Panc1 (cell line): Measurements from ENCODE around the gene GSC.

Experiments
- SIN3A ChIP-seq: IDR thresholded peaks from 2 replicates; pipeline ENCODE4 v1.6.1; 2012; ENCODE audit warnings: low read depth, mild to moderate bottlenecking, low read length, moderate library complexity, borderline replicate concordance; ENCODE audit not compliant: insufficient read depth
- TF ChIP-seq, protein P1 (sequence below): fragments of 450-650 bp; IDR thresholded peaks from 2 replicates; pipeline ENCODE4 v1.5.1; 2017; ENCODE audit warnings: mild to moderate bottlenecking

DNA sequence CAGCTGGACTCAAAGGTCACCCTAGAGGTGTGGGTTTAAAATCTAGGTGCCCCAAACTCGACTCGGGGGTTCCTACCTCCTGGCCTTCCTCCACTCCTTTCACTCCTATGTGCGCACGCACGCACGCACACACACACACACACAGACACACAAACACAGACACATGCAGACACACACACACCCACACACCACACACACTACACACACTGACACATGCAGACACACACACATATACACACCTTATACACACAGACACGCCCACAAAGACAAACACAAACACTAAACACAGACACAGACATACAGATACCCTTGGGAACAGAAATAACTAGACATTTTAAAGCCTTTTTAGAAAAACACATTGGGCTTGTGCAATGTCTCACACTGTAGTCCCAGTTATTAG, 31.8 kb downstream of the GSC start:
- TF ChIP-seq, protein P1, sequence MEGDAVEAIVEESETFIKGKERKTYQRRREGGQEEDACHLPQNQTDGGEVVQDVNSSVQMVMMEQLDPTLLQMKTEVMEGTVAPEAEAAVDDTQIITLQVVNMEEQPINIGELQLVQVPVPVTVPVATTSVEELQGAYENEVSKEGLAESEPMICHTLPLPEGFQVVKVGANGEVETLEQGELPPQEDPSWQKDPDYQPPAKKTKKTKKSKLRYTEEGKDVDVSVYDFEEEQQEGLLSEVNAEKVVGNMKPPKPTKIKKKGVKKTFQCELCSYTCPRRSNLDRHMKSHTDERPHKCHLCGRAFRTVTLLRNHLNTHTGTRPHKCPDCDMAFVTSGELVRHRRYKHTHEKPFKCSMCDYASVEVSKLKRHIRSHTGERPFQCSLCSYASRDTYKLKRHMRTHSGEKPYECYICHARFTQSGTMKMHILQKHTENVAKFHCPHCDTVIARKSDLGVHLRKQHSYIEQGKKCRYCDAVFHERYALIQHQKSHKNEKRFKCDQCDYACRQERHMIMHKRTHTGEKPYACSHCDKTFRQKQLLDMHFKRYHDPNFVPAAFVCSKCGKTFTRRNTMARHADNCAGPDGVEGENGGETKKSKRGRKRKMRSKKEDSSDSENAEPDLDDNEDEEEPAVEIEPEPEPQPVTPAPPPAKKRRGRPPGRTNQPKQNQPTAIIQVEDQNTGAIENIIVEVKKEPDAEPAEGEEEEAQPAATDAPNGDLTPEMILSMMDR: no peak
- no peak for TF ChIP-seq SIN3A
